IMR-90 (cell line): Measurements from ENCODE around the gene ADAMTSL1. TPM values are rescaled to one million over a fixed set of nuclear protein-coding genes. Genes with fewer than 3 reads are reported as not detected.

Experiments
- ATAC-seq: fragments of 200-7000 bp; cut with Tn5 transposase; 2 replicates; pipeline ENCODE4 v1.9.1; 2020; ENCODE audit warnings: low read depth, mild to moderate bottlenecking, moderate library complexity
- BruUV-seq: library from RNA; stranded (reverse); fragments of 400-500 nt; replicated peaks from 2 replicates; lab custom pipeline; 2021; lab: Mats Ljungman, UMichigan
- CTCF ChIA-PET: fragments of 300-600 bp; formaldehyde crosslinking; extraction: SDS; loops from one replicate; lab custom pipeline; 2021; ENCODE audit warnings: antibody characterized with exemption; lab: Yijun Ruan, JAX
- POLR2A ChIA-PET: fragments of 300-600 bp; sonication (Branson Sonifier 250); formaldehyde crosslinking; loops from one replicate; lab custom pipeline; 2022; ENCODE audit warnings: antibody characterized with exemption; ENCODE audit not compliant: unreplicated experiment; lab: Charles Lee
- DNase-seq: peaks from one replicate; pipeline ENCODE4 v3.0.0; 2013
- H2AFZ ChIP-seq: replicated peaks from 2 replicates; pipeline ENCODE3; 2013; ENCODE audit warnings: low read length, mild to moderate bottlenecking; ENCODE audit not compliant: poor library complexity
- H2AK5ac ChIP-seq: 2 replicates; pipeline ENCODE4 v1.6.1; 2013; ENCODE audit warnings: low read depth, low read length, inconsistent platforms
- H2AK9ac ChIP-seq: replicated peaks from 2 replicates; pipeline ENCODE3; 2013; ENCODE audit warnings: mild to moderate bottlenecking, low read depth, low read length, moderate library complexity; ENCODE audit not compliant: poor library complexity
- H2BK120ac ChIP-seq: 2 replicates; pipeline ENCODE4 v1.6.1; 2013; ENCODE audit warnings: low read depth, low read length, inconsistent platforms
- H2BK15ac ChIP-seq: 3 replicates; pipeline ENCODE4 v1.6.1; 2013; ENCODE audit warnings: low read depth, low read length, inconsistent platforms
- H2BK20ac ChIP-seq: 2 replicates; pipeline ENCODE4 v1.6.1; 2013; ENCODE audit warnings: low read depth, mild to moderate bottlenecking, inconsistent platforms, low read length, moderate library complexity
- H2BK5ac ChIP-seq: 2 replicates; pipeline ENCODE4 v1.6.1; 2013; ENCODE audit warnings: mild to moderate bottlenecking, low read depth, low read length, inconsistent platforms; ENCODE audit not compliant: poor library complexity, severe bottlenecking
- H3K14ac ChIP-seq: replicated peaks from 2 replicates; pipeline ENCODE4 v1.6.1; 2013; ENCODE audit warnings: low read depth, low read length, inconsistent platforms
- H3K18ac ChIP-seq: 2 replicates; pipeline ENCODE4 v1.6.1; 2013; ENCODE audit warnings: low read depth, low read length, control low read depth
- H3K23ac ChIP-seq: 2 replicates; pipeline ENCODE4 v1.6.1; 2013; ENCODE audit warnings: low read depth, low read length, inconsistent platforms
- H3K27ac ChIP-seq: 2 replicates; pipeline ENCODE4 v1.5.1; 2013; ENCODE audit warnings: mild to moderate bottlenecking, control low read depth, low read length; ENCODE audit not compliant: insufficient read depth
- H3K27me3 ChIP-seq: 2 replicates; pipeline ENCODE4 v1.6.1; 2013; ENCODE audit warnings: low read length; ENCODE audit not compliant: control insufficient read depth, insufficient read depth
- H3K36me3 ChIP-seq: 2 replicates; pipeline ENCODE4 v1.6.1; 2013; ENCODE audit warnings: low read length, mixed read lengths; ENCODE audit not compliant: control insufficient read depth, insufficient read depth
- H3K4ac ChIP-seq: 2 replicates; pipeline ENCODE4 v1.6.1; 2013; ENCODE audit warnings: low read depth, low read length, inconsistent platforms
- H3K4me1 ChIP-seq: 2 replicates; pipeline ENCODE4 v1.6.1; 2013; ENCODE audit warnings: low read length, mixed read lengths; ENCODE audit not compliant: control insufficient read depth, insufficient read depth
- H3K4me2 ChIP-seq: 2 replicates; pipeline ENCODE4 v1.6.1; 2013; ENCODE audit warnings: low read depth, mild to moderate bottlenecking, control low read depth, low read length, moderate library complexity
- H3K4me3 ChIP-seq: 2 replicates; pipeline ENCODE4 v1.5.1; 2013; ENCODE audit warnings: low read depth, mild to moderate bottlenecking, control low read depth, low read length, moderate library complexity; ENCODE audit not compliant: insufficient read depth
- H3K56ac ChIP-seq: 2 replicates; pipeline ENCODE4 v1.6.1; 2013; ENCODE audit warnings: low read length, inconsistent platforms; ENCODE audit not compliant: insufficient read depth; ENCODE audit errors: extremely low read depth
- H3K79me1 ChIP-seq, 2 experiments: 2 replicates each; pipeline ENCODE4 v1.6.1; 2013; ENCODE audit warnings: low read length in 2 of 2, inconsistent platforms in 1 of 2, low read depth in 1 of 2
- H3K9ac ChIP-seq: 2 replicates; pipeline ENCODE4 v1.6.1; 2013; ENCODE audit warnings: low read depth, low read length, control low read depth
- H3K9me1 ChIP-seq: 2 replicates; pipeline ENCODE4 v1.6.1; 2013; ENCODE audit warnings: low read length, inconsistent platforms; ENCODE audit not compliant: insufficient read depth
- H3K9me3 ChIP-seq: 2 replicates; pipeline ENCODE4 v1.6.1; 2013; ENCODE audit warnings: low read length; ENCODE audit not compliant: control insufficient read depth, insufficient read depth
- H4K20me1 ChIP-seq: 2 replicates; pipeline ENCODE4 v1.6.1; 2013; ENCODE audit warnings: low read length, inconsistent platforms; ENCODE audit not compliant: insufficient read depth
- H4K5ac ChIP-seq: 2 replicates; pipeline ENCODE4 v1.6.1; 2013; ENCODE audit warnings: mild to moderate bottlenecking, low read depth, low read length, control low read depth
- H4K8ac ChIP-seq, 2 experiments: 2 replicates each; pipeline ENCODE4 v1.6.1; 2013; ENCODE audit warnings: low read depth in 2 of 2, low read length in 2 of 2, control low read depth in 1 of 2, inconsistent platforms in 1 of 2
- H4K91ac ChIP-seq: 2 replicates; pipeline ENCODE4 v1.6.1; 2013; ENCODE audit warnings: low read depth, low read length, inconsistent platforms; ENCODE audit not compliant: insufficient read depth
- BHLHE40 ChIP-seq: fragments of 150-350 bp; IDR thresholded peaks from 2 replicates; pipeline ENCODE4 v1.6.1; 2016; ENCODE audit warnings: mild to moderate bottlenecking, low read depth, low read length
- CEBPB ChIP-seq: IDR thresholded peaks from 2 replicates; pipeline ENCODE4 v1.6.1; 2012; ENCODE audit warnings: low read depth, low read length, improper control_type of control experiment
- CHD1 ChIP-seq: IDR thresholded peaks from 2 replicates; pipeline ENCODE4 v1.6.1; 2012; ENCODE audit warnings: low read depth, low read length, improper control_type of control experiment
- FOS ChIP-seq: fragments of 150-350 bp; IDR thresholded peaks from 2 replicates; pipeline ENCODE4 v1.6.1; 2016; ENCODE audit warnings: low read depth, low read length
- MAZ ChIP-seq: IDR thresholded peaks from 2 replicates; pipeline ENCODE4 v1.6.1; 2012; ENCODE audit warnings: low read depth, mild to moderate bottlenecking, low read length, improper control_type of control experiment, moderate library complexity, borderline replicate concordance
- MXI1 ChIP-seq: IDR thresholded peaks from 2 replicates; pipeline ENCODE4 v1.6.1; 2012; ENCODE audit warnings: low read depth, mild to moderate bottlenecking, low read length, moderate library complexity, borderline replicate concordance
- RAD21 ChIP-seq: IDR thresholded peaks from 2 replicates; pipeline ENCODE4 v1.6.1; 2012; ENCODE audit warnings: low read length, improper control_type of control experiment
- RCOR1 ChIP-seq: IDR thresholded peaks from 2 replicates; pipeline ENCODE4 v1.6.1; 2012; ENCODE audit warnings: mild to moderate bottlenecking, low read length, improper control_type of control experiment; ENCODE audit not compliant: insufficient replicate concordance
- RFX5 ChIP-seq: IDR thresholded peaks from 2 replicates; pipeline ENCODE4 v1.8.0; 2012; ENCODE audit warnings: low read depth, mild to moderate bottlenecking, low read length, moderate library complexity
- SMC3 ChIP-seq: fragments of 150-350 bp; IDR thresholded peaks from 2 replicates; pipeline ENCODE4 v1.6.1; 2016; ENCODE audit warnings: low read depth, mild to moderate bottlenecking, antibody characterized with exemption, low read length, moderate library complexity
- WGBS, 2 experiments: methylation state at CpG; one replicate each; pipeline versions ENCODE4 v1.1.5 to v1.1.7; 2013; ENCODE audit warnings: missing lambda C conversion rate in 2 of 2; ENCODE audit not compliant: insufficient read length in 1 of 2; ENCODE audit errors: extremely low coverage in 2 of 2; 5-methylcytosine and 5-hydroxymethylcytosine counted together
- dilution Hi-C: fragments of 300-500 bp; cut with HindIII; formaldehyde crosslinking; loops from one replicate; pipeline ENCODE4 v1.14.3; 2018; ENCODE audit warnings: low sequenced_read_pairs; ENCODE audit not compliant: unreplicated experiment
- in situ Hi-C: fragments of 300-500 bp; cut with MboI; formaldehyde crosslinking; loops from 3 replicates; pipeline ENCODE4 v1.14.3; 2019; ENCODE audit warnings: low sequenced_read_pairs, inconsistent platforms, mixed read lengths
- intact Hi-C: fragments of 100-400 bp; cut with micrococcal nuclease; formaldehyde crosslinking; loops from 2 replicates; pipeline ENCODE4 v1.10.0; 2022
- polyA plus RNA-seq, 3 experiments: library from polyadenylated mRNA; depleted of rRNA; stranded (reverse); fragments of >200 nt; gene quantifications; 2 replicates each; pipeline ENCODE4 v1.2.3, GENCODE V29; 2012; ENCODE audit warnings: low replicate concordance in 1 of 3
- total RNA-seq: library from RNA; depleted of rRNA; stranded (reverse); fragments of >200 nt; gene quantifications from 2 replicates; pipeline ENCODE4 v1.2.3, GENCODE V29; 2012
- TF ChIP-seq, protein P1 (sequence below): fragments of 150-350 bp; IDR thresholded peaks from 2 replicates; pipeline ENCODE4 v1.6.1; 2016; ENCODE audit warnings: low read depth, mild to moderate bottlenecking, low read length, moderate library complexity, borderline replicate concordance
- TF ChIP-seq, protein P2 (sequence below): fragments of 150-350 bp; IDR thresholded peaks from 2 replicates; pipeline ENCODE4 v1.6.1; 2017; ENCODE audit warnings: mild to moderate bottlenecking, antibody characterized with exemption, low read length, low read depth
- TF ChIP-seq, protein P3 (sequence below): conservative IDR thresholded peaks from 2 replicates; pipeline ENCODE4 v1.5.1; 2012; ENCODE audit warnings: mild to moderate bottlenecking, low read depth, low read length, improper control_type of control experiment

ADAMTSL1 gene
- total and polyA plus RNA-seq, 2 of the 4 experiments (the other 2 are of a cell fraction): 38.2 to 62.2 TPM

DNA sequence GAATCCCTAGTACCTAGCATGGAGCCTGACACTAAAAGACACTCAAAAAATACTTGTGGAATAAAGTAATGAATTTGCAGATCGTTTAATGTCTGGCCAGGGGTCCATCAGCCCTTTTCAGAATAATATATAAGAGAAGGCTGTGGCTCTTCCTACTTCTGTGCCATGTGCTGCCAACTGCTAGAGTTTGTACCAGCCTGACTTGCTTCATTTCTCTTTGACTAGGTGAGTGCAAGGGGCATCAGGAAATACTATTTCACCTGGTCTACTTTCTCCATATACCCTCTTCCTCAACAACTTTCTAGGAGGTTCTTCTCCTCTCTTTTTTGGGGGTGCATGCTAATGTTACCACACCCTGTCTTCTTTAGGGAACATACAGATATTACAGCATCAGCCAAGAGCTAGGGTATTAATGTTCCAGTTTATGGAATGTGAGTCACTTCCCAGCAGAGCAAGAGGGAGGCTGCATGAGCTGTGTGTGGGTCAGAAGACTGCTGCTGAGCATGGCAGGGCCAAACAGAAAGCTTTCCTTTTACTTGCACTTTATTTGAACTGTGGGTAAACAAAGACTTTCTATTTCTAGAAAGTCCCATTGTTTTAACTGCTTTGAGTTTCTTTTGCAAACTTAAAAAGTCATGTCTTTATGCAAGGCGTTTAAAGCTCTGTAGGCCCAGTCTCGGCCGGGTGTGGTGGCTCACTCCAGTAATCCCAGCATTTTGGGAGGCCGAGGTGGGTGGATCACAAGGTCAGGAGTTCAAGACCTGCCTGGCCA is 158.9 kb downstream of the ADAMTSL1 start:
- peak; percentile 100 for ATAC-seq
- peaks cover under 1% of the 10 kb centered on the region; the same call in 1 of the 2 replicates for H3K4me1 ChIP-seq
- no peak overlapping the region for H4K8ac ChIP-seq
- no peak overlapping the region for H3K18ac ChIP-seq
- ChIA-PET CTCF (interaction anchor here (0.6 to 1.1 kb wide), 3 partner anchors 10 to 142 kb away, joined by 3 read pairs; no protein-coding TSS in a partner anchor), POLR2A (no interaction called here)
- H3K27me3 ChIP-seq: no peaks in the 10 kb centered on the region
- H3K9me1 ChIP-seq: peaks cover 3% of the 10 kb centered on the region; the same call in 1 of the 2 replicates
- H4K20me1 ChIP-seq: no peaks in the 10 kb centered on the region
- H3K4me2 ChIP-seq: peak overlapping the region; percentile 21; the same call in 1 of the 2 replicates
- H3K23ac ChIP-seq: no peak overlapping the region
- no peak overlapping the region for H2BK120ac ChIP-seq
- no peak overlapping the region for H3K14ac ChIP-seq
- H3K4me3 ChIP-seq: no peak overlapping the region
- no peaks in the 10 kb centered on the region for H3K9me3 ChIP-seq
- H3K4ac ChIP-seq: peak overlapping the region; percentile 19; the same call in 1 of the 2 replicates
- no CpG with 5 or more reads among the region's 5 CpGs for WGBS, 2 experiments
- H2BK15ac ChIP-seq: no peak overlapping the region
- H3K79me1 ChIP-seq: no peaks in the 10 kb centered on the region
- H3K36me3 ChIP-seq: no peaks in the 10 kb centered on the region
- H2AK9ac ChIP-seq: peak overlapping the region; percentile 25
- no peak overlapping the region for H3K9ac ChIP-seq
- dilution Hi-C loops: no loop called here
- no peak overlapping the region for H3K56ac ChIP-seq
- H2BK5ac ChIP-seq: peak overlapping the region; percentile 4
- H2AFZ ChIP-seq: no peak overlapping the region
- H4K91ac ChIP-seq: no peak overlapping the region
- H2BK20ac ChIP-seq: peak overlapping the region; percentile 24; the same call in 1 of the 2 replicates
- BruUV-seq: no TSS peak
- intact Hi-C loops: loop anchor here (10.0 kb wide), 2 partner anchors 192 to 378 kb away; no protein-coding TSS in a partner anchor
- H2AK5ac ChIP-seq: peak overlapping the region; percentile 16; the same call in 1 of the 2 replicates
- peak; percentile 90 for DNase-seq
- H4K5ac ChIP-seq: 0 out of 2 replicates have a peak overlapping the region, but pooled peaks have one; percentile 9
- in situ Hi-C loops: no loop called here
- no peak overlapping the region for H3K27ac ChIP-seq
- TF ChIP-seq SMC3 (no peak), CHD1 (no peak), MXI1 (no peak), RFX5 (no peak), BHLHE40 (no peak), CEBPB (no peak; the same call in 1 of the 2 replicates), MAZ (no peak), RAD21 (no peak), FOS (no peak), RCOR1 (no peak)
- TF ChIP-seq, protein P1, sequence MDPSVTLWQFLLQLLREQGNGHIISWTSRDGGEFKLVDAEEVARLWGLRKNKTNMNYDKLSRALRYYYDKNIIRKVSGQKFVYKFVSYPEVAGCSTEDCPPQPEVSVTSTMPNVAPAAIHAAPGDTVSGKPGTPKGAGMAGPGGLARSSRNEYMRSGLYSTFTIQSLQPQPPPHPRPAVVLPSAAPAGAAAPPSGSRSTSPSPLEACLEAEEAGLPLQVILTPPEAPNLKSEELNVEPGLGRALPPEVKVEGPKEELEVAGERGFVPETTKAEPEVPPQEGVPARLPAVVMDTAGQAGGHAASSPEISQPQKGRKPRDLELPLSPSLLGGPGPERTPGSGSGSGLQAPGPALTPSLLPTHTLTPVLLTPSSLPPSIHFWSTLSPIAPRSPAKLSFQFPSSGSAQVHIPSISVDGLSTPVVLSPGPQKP: no peak
- TF ChIP-seq, protein P2, sequence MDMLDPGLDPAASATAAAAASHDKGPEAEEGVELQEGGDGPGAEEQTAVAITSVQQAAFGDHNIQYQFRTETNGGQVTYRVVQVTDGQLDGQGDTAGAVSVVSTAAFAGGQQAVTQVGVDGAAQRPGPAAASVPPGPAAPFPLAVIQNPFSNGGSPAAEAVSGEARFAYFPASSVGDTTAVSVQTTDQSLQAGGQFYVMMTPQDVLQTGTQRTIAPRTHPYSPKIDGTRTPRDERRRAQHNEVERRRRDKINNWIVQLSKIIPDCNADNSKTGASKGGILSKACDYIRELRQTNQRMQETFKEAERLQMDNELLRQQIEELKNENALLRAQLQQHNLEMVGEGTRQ: no peak
- TF ChIP-seq, protein P3, sequence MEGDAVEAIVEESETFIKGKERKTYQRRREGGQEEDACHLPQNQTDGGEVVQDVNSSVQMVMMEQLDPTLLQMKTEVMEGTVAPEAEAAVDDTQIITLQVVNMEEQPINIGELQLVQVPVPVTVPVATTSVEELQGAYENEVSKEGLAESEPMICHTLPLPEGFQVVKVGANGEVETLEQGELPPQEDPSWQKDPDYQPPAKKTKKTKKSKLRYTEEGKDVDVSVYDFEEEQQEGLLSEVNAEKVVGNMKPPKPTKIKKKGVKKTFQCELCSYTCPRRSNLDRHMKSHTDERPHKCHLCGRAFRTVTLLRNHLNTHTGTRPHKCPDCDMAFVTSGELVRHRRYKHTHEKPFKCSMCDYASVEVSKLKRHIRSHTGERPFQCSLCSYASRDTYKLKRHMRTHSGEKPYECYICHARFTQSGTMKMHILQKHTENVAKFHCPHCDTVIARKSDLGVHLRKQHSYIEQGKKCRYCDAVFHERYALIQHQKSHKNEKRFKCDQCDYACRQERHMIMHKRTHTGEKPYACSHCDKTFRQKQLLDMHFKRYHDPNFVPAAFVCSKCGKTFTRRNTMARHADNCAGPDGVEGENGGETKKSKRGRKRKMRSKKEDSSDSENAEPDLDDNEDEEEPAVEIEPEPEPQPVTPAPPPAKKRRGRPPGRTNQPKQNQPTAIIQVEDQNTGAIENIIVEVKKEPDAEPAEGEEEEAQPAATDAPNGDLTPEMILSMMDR: no peak
